Muscle of leg (tissue), 11 donors: ENCODE results near the gene LEF1. TPM values are rescaled to one million over a fixed set of nuclear protein-coding genes. Genes with fewer than 3 reads are reported as not detected.
"Not testable (repeated sequence)": the region's sequence is repeated elsewhere in the genome, so short reads cannot be mapped to it uniquely, and the experiment has no call there.

ENCODE experiments used
- DNase-seq: peaks from one replicate; pipeline ENCODE4 v3.0.0; 2013
- H3K27ac ChIP-seq: one replicate; pipeline ENCODE4 v1.5.1; 2013; ENCODE audit warnings: mild to moderate bottlenecking, low read length, control low read depth
- H3K27me3 ChIP-seq: one replicate; pipeline ENCODE4 v1.6.1; 2013; ENCODE audit warnings: low read length; ENCODE audit not compliant: control insufficient read depth, insufficient read depth
- H3K36me3 ChIP-seq: one replicate; pipeline ENCODE4 v1.6.1; 2013; ENCODE audit warnings: low read length; ENCODE audit not compliant: control insufficient read depth, insufficient read depth
- H3K4me1 ChIP-seq: one replicate; pipeline ENCODE4 v1.6.1; 2013; ENCODE audit warnings: low read length; ENCODE audit not compliant: control insufficient read depth, insufficient read depth
- H3K4me3 ChIP-seq: one replicate; pipeline ENCODE4 v1.5.1; 2013; ENCODE audit warnings: low read length, control low read depth
- H3K9me3 ChIP-seq: replicated peaks from 2 replicates; pipeline ENCODE4 v1.6.1; 2013; ENCODE audit warnings: low read depth, low read length; ENCODE audit not compliant: control insufficient read depth
- WGBS: methylation state at CpG from one replicate; pipeline ENCODE4 v1.1.5; 2013; ENCODE audit warnings: missing lambda C conversion rate; ENCODE audit not compliant: insufficient coverage; 5-methylcytosine and 5-hydroxymethylcytosine counted together
- polyA plus RNA-seq, 8 donors: library from polyadenylated mRNA; unstranded; fragments of 120-200 nt; gene quantifications; one replicate each; pipeline versions ENCODE4 v1.2.1 to v1.2.3, GENCODE V29; 2013; ENCODE audit warnings: inconsistent platforms in 1 of 8, low replicate concordance in 1 of 8; ENCODE audit not compliant: insufficient read length in 8 of 8, insufficient read depth in 1 of 8
- total RNA-seq: library from RNA; stranded (reverse); fragments of 120-200 nt; gene quantifications from one replicate; pipeline ENCODE4 v1.2.4, GENCODE V29; 2013

LEF1 gene
- total and polyA plus RNA-seq, 9 donors: 3.4 to 35.5 (median 4.3) TPM

- Histone ChIP-seq H3K36me3 (no peaks in the 10 kb centered on the region), H3K9me3 (no peaks in the 10 kb centered on the region), H3K27me3 (no peaks in the 10 kb centered on the region), H3K27ac (no peak overlapping the region), H3K4me1 (no peaks in the 10 kb centered on the region), H3K4me3 (no peak overlapping the region)
- WGBS: 81% methylated on average over 12 of the region's 16 CpGs
- no peak for DNase-seq
Observed at GRCh38 chr4:108054025-108054638, 114.6 kb downstream of the LEF1 start.

GRCh38 chr4:108053251-108053711, 115.5 kb downstream of the LEF1 start:
- 100% methylated on average over 1 of the region's 1 CpG for WGBS
- Histone ChIP-seq H3K9me3 (no peaks in the 10 kb centered on the region), H3K36me3 (no peaks in the 10 kb centered on the region), H3K27ac (no peak overlapping the region), H3K4me1 (no peaks in the 10 kb centered on the region), H3K4me3 (no peak overlapping the region), H3K27me3 (no peaks in the 10 kb centered on the region)
- no peak for DNase-seq

GRCh38 chr4:108052558-108053120, 116.1 kb downstream of the LEF1 start:
- Histone ChIP-seq H3K27ac (no peak overlapping the region), H3K4me3 (no peak overlapping the region), H3K4me1 (no peaks in the 10 kb centered on the region), H3K36me3 (no peaks in the 10 kb centered on the region), H3K9me3 (no peaks in the 10 kb centered on the region), H3K27me3 (no peaks in the 10 kb centered on the region)
- DNase-seq: no peak
- WGBS: 86% methylated on average over 1 of the region's 2 CpGs

- Histone ChIP-seq H3K27me3 (no peaks in the 10 kb centered on the region), H3K27ac (no peak overlapping the region), H3K9me3 (no peaks in the 10 kb centered on the region), H3K4me3 (no peak overlapping the region), H3K36me3 (no peaks in the 10 kb centered on the region), H3K4me1 (no peaks in the 10 kb centered on the region)
- 80% methylated on average over 9 of the region's 10 CpGs for WGBS
- DNase-seq: no peak
Observed at GRCh38 chr4:108051343-108051742, 117.4 kb downstream of the LEF1 start.

GRCh38 chr4:108050166-108051111, 118.3 kb downstream of the LEF1 start:
- not testable (repeated sequence) for H3K27me3 ChIP-seq, H3K9me3 ChIP-seq, H3K27ac ChIP-seq, H3K4me3 ChIP-seq, H3K4me1 ChIP-seq, DNase-seq, H3K36me3 ChIP-seq
- WGBS: 91% methylated on average over 3 of the region's 10 CpGs

GRCh38 chr4:108049406-108049805, 119.3 kb downstream of the LEF1 start:
- Histone ChIP-seq H3K4me3 (no peak overlapping the region), H3K4me1 (peaks cover 4% of the 10 kb centered on the region), H3K36me3 (no peaks in the 10 kb centered on the region), H3K27ac (no peak overlapping the region), H3K27me3 (no peaks in the 10 kb centered on the region), H3K9me3 (no peaks in the 10 kb centered on the region)
- DNase-seq: no peak
- WGBS: 94% methylated on average over 3 of the region's 5 CpGs

GRCh38 chr4:108048997-108049396, 119.7 kb downstream of the LEF1 start:
- 80% methylated on average over 4 of the region's 7 CpGs for WGBS
- Histone ChIP-seq H3K27ac (no peak overlapping the region), H3K27me3 (no peaks in the 10 kb centered on the region)

GRCh38 chr4:108048157-108048556, 120.6 kb downstream of the LEF1 start:
- DNase-seq: no peak
- H3K9me3 ChIP-seq: no peaks in the 10 kb centered on the region
- WGBS: 67% methylated on average over 1 of the region's 6 CpGs
- peaks cover 4% of the 10 kb centered on the region for H3K4me1 ChIP-seq
- H3K27me3 ChIP-seq: no peaks in the 10 kb centered on the region
- H3K36me3 ChIP-seq: no peaks in the 10 kb centered on the region
- H3K4me3 ChIP-seq: no peak overlapping the region
- H3K27ac ChIP-seq: no peak overlapping the region

More at GRCh38 chr4:108048997-108049396, 119.7 kb downstream of the LEF1 start:
- no peaks in the 10 kb centered on the region for H3K9me3 ChIP-seq
- no peak overlapping the region for H3K4me3 ChIP-seq
- H3K36me3 ChIP-seq: no peaks in the 10 kb centered on the region
- no peak for DNase-seq
- peaks cover 4% of the 10 kb centered on the region for H3K4me1 ChIP-seq

- no CpG with 5 or more reads among the region's 2 CpGs for WGBS
- no peaks in the 10 kb centered on the region for H3K36me3 ChIP-seq
- DNase-seq: no peak
- H3K27ac ChIP-seq: no peak overlapping the region
- H3K9me3 ChIP-seq: no peaks in the 10 kb centered on the region
- H3K4me3 ChIP-seq: no peak overlapping the region
- no peaks in the 10 kb centered on the region for H3K27me3 ChIP-seq
- H3K4me1 ChIP-seq: peaks cover 4% of the 10 kb centered on the region
Observed at GRCh38 chr4:108047199-108047598, 121.5 kb downstream of the LEF1 start.

- no peaks in the 10 kb centered on the region for H3K36me3 ChIP-seq
- H3K9me3 ChIP-seq: no peaks in the 10 kb centered on the region
- H3K27me3 ChIP-seq: no peaks in the 10 kb centered on the region
- H3K27ac ChIP-seq: no peak overlapping the region
- peaks cover 4% of the 10 kb centered on the region for H3K4me1 ChIP-seq
- DNase-seq: peak; percentile 81
- no peak overlapping the region for H3K4me3 ChIP-seq
- WGBS: 41% methylated on average over 2 of the region's 3 CpGs
Observed at GRCh38 chr4:108045687-108046024, 123.1 kb downstream of the LEF1 start.
